Lung microvascular endothelial cell (primary cell): Measurements from ENCODE around the gene HOXB7. TPM values are rescaled to one million over a fixed set of nuclear protein-coding genes. Genes with fewer than 3 reads are reported as not detected.

Source experiments
- DNase-seq, 2 donors: peaks; one replicate each; pipeline versions ENCODE4 v3.0.0 to v3.0.0-alpha.2; 2010; ENCODE audit warnings: low read depth in 2 of 2
- total RNA-seq: library from RNA; depleted of rRNA; stranded (reverse); fragments of >200 nt; gene quantifications from 2 replicates; pipeline ENCODE4 v1.2.1, GENCODE V29; 2014

Gene HOXB7
- under 0.01 and 1.3 TPM in 2 replicates for total RNA-seq

GRCh38 chr17:48610282-48611211 lies at the start of gene HOXB7:
HOXB7 (minus strand) TSS chr17:48611017; CDS start chr17:48610918, 99 bp downstream.
- DNase-seq, result peak; percentile 64 to 67

- no peak for DNase-seq
Observed at GRCh38 chr17:48655913-48656312, 45.1 kb upstream of the HOXB7 start.

- DNase-seq, result no peak
Observed at GRCh38 chr17:48649741-48650140, 38.9 kb upstream of the HOXB7 start.

- no peak for DNase-seq
Observed at GRCh38 chr17:48647963-48648245, 37.1 kb upstream of the HOXB7 start.

GRCh38 chr17:48647103-48647962 lies 36.5 kb upstream of the HOXB7 start:
- DNase-seq, result no peak

GRCh38 chr17:48646183-48647102 lies 35.6 kb upstream of the HOXB7 start:
- DNase-seq, result no peak

- no peak for DNase-seq
Observed at GRCh38 chr17:48645639-48646182, 34.9 kb upstream of the HOXB7 start.

- no peak for DNase-seq
Observed at GRCh38 chr17:48644910-48645557, 34.2 kb upstream of the HOXB7 start.

GRCh38 chr17:48644159-48644558 lies 33.3 kb upstream of the HOXB7 start:
- DNase-seq, result no peak

- no peak for DNase-seq
Observed at GRCh38 chr17:48643697-48644012, 32.8 kb upstream of the HOXB7 start.

GRCh38 chr17:48642843-48643696 lies 32.3 kb upstream of the HOXB7 start:
- DNase-seq, result no peak

GRCh38 chr17:48642059-48642842 lies 31.4 kb upstream of the HOXB7 start:
- no peak for DNase-seq

GRCh38 chr17:48641541-48642058 lies 30.8 kb upstream of the HOXB7 start:
- DNase-seq, result no peak

GRCh38 chr17:48640858-48641180 lies 30.0 kb upstream of the HOXB7 start:
- DNase-seq, result no peak

GRCh38 chr17:48639982-48640857 lies 29.4 kb upstream of the HOXB7 start:
- no peak for DNase-seq

- DNase-seq, result no peak
Observed at GRCh38 chr17:48639136-48639535, 28.3 kb upstream of the HOXB7 start.

GRCh38 chr17:48637323-48638260 lies 26.8 kb upstream of the HOXB7 start:
- no peak for DNase-seq
